DLD1 (cell line): ENCODE measurements around the gene SLC1A1.
"Not testable (repeated sequence)": the region's sequence is repeated elsewhere in the genome, so short reads cannot be mapped to it uniquely, and the experiment has no call there.

Experiments used
- in situ Hi-C: cut with HindIII; loops from 2 replicates; pipeline ENCODE4 v1.10.0; 2017; ENCODE audit warnings: low sequenced_read_pairs

Gene SLC1A1

DNA sequence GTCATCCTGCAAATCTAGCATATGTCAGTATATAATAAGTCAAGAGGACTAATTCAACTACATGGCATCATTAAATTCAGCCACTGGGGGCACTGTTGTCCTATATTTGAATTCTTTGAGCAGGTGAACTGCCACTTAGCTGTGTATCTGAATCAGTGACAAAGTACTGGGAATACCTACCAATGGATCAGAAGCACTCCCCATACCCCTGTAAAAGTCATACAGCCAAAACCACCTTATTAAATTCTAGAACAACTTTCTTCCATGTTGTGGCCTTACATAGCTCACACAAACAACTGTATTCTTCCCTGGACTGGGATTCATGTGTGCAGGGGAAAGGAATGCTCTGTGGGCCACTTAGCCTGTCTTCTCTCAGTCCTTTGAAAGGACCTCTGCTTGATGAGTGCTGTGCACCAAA is 114.4 kb downstream of the SLC1A1 start:
- in situ Hi-C loops, result no loop called here

DNA sequence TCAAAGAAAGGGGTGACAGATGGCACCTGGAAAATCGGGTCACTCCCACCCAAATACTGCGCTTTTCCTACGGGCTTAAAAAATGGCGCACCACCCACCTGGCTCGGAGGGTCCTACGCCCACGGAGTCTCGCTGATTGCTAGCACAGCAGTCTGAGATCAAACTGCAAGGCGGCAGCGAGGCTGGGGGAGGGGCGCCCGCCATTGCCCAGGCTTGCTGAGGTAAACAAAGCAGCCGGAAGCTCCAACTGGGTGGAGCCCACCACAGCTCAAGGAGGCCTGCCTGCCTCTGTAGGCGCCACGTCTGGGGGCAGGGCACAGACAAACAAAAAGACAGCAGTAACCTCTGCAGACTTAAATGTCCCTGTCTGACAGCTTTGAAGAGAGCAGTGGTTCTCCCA is 115.8 kb downstream of the SLC1A1 start:
- in situ Hi-C loops, result not testable (repeated sequence)

DNA sequence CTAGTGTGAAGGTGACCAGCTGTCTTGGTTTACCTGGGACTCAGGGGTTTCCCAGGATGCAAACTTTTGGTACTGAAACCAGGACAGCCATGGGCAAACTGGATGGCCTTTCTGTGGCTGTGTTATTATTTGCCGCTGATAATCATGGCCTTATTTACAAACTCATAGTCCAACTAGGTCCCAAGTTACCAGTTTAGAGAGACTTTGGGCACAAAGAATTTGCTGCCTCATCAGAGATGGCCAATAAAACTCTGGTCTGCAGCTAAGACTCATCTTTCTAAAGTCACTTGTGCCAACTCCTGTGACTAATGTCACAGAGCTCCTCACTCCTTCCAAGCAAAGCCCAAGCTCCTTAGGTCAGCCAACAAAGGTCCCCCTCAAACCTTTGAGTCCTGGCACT is 124.4 kb downstream of the SLC1A1 start:
- in situ Hi-C loops, result no loop called here

- in situ Hi-C loops, result no loop called here
Observed at GRCh38 chr9:4615251-4615650, 125.0 kb downstream of the SLC1A1 start.

DNA sequence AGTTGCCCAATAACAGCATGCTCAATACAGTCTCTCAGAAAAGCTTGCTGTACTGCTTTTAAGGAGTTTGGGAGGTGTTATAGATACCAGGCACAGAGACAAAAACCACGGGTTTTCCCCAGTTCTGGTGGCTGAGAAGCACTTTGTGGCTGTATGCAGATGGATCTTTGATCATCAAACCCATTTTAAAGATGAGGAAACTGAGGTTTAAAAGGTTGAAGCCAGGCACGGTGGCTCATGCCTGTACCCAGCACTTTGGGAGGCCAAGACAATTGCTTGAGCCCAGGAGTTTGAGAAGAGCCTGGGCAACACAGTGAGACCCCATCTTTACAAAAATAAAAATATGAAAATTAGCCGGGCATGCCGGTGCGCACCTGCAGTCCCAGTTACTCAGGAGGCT is 125.5 kb downstream of the SLC1A1 start:
- in situ Hi-C loops, result no loop called here

DNA sequence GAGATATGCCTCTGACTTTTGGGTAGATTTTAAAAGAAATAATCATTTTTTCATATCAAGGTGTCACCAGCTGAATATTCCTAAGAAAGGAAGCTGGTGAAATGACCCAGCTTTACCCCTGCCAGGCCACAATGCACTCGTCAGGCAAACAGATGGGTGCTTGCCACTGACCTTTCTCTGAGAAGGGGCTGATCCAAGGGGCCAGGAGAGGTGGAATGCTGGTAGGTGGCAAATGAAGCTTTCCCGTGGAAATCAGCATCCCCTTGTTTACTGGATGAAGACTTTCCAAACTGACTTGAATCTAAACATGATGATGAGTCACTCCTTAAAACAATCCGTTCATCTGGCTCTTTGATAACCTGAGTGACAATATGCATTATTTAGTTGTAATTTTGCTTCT is 127.5 kb downstream of the SLC1A1 start:
- in situ Hi-C loops, result no loop called here

- in situ Hi-C loops, result no loop called here
Observed at GRCh38 chr9:4618700-4619099, 128.4 kb downstream of the SLC1A1 start.

DNA sequence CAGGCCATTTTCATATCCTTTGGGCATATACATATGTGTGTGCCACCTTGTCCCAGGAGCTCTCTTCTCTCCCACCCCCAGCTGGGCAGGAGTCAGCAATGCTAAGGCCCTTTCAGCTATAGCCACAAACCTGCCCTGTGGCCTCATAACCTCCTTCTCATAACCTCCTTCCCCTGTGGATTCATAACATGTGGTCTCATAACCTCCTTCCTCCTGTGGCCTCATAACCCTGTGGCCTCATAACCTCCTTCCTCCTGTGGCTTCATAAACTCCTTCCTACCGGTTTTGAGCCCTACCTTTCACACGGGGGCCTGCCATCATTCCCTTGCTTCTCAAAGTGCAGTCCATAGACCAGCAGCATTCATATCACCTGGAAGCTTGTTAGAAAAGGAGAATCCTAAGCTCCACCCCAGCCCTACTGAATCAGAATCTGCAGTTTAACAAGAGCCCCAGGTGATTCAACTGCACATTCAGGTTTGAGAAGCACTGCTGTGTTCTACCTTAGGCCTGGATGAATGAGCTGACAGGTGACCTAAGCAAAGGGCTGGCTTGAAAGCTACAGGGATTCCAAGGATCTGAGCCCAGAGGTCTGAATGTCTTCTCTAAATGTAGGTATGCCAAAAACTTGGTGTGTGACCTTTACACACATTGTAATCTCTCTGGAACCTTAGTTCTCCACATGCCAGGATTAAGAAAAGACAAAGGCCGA is 129.9 kb downstream of the SLC1A1 start:
- in situ Hi-C loops, result loop anchor here (10.0 kb wide), 1 partner anchor 75 kb away; no protein-coding TSS in a partner anchor

GRCh38 chr9:4620881-4621555 is 130.8 kb downstream of the SLC1A1 start:
- in situ Hi-C loops, result loop anchor here (10.0 kb wide), 1 partner anchor 76 kb away; no protein-coding TSS in a partner anchor

- in situ Hi-C loops, result loop anchor here (10.0 kb wide), 1 partner anchor 77 kb away; no protein-coding TSS in a partner anchor
Observed at GRCh38 chr9:4622016-4622415, 131.7 kb downstream of the SLC1A1 start.

GRCh38 chr9:4630836-4631235 is 140.6 kb downstream of the SLC1A1 start:
- in situ Hi-C loops, result no loop called here
